T-helper 2 cell (primary cell): ENCODE results near the gene SIT1.

Experiments
- DNase-seq, 5 experiments: peaks; one replicate each; pipeline versions ENCODE4 v3.0.0 to v3.0.0-alpha.2; 2012 to 2022

Gene SIT1

DNA sequence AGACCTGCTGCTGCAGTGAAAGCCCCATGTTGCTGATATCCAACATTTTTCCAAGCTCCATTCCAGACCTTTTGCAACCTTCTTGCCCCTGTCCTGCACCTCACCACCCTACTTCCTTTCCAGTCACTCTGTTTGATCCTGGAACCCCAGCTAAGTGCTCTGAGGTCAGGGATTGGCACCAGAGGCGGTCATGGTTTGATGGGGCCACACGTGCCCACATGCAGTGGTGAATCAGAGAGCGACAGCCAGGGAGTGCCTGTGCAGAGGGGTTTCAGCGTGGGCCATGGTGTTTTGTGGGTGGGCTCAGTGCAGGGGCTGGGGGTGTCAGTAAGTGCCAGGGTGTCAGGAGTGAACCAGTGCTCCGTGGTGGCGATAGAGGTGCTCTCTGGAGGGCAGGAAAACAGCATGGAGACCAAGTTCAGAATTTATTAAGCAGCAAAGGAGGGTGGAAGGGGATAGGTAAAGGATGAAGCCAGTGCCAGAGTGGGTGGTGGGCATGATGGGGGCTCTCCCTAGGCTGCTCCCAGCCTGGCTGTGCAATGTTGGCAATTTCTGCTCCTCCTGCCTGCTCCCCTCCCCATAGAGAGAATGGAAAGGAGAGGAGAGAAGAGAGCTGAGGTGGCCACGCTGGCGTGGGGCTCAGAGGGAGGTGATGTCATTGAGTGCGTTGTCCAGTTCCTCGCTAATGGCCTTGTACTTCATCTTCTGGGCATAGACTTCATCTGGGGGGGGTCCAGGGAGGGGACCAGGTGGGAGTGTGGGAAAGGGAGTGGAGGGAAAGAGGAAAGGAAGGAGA lies 32.0 kb upstream of the SIT1 start:
- DNase-seq = no peak

DNA sequence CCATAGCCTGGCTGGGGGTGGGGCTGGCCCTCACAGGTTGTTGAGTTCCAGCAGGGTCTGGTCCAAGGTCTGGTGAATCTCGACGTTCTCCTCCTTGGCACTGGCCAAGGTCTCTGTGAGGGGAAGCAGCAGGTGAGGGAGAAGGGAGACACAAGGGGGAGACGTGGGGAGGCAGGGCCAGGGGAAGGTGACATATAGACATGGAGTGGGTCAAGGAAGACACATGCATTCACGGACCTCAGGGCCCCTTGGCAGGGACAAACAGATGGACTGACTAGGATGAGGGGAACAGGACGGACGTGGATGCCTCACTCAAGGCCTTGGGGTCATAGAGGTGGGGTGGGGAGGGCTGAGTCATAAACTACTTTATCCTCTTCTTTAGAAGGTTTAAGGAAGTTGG lies 31.3 kb upstream of the SIT1 start:
- no peak for DNase-seq

- DNase-seq = no peak
Observed at GRCh38 chr9:35681341-35682002, 30.7 kb upstream of the SIT1 start.

GRCh38 chr9:35680331-35681105 lies 29.8 kb upstream of the SIT1 start:
- DNase-seq = no peak

GRCh38 chr9:35679766-35680330 lies 29.1 kb upstream of the SIT1 start:
- no peak for DNase-seq

DNA sequence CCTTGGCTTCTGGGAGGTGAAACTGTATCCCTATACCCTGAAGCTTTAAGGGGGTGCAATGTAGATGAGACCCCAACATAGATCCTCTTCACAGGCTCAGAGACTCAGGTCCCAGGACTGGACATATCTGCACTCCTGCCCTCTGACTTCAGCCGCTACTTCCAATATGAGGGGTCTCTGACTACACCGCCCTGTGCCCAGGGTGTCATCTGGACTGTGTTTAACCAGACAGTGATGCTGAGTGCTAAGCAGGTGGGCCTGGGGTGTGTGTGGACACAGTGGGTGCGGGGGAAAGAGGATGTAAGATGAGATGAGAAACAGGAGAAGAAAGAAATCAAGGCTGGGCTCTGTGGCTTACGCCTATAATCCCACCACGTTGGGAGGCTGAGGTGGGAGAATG lies 28.4 kb upstream of the SIT1 start:
- no peak for DNase-seq

DNA sequence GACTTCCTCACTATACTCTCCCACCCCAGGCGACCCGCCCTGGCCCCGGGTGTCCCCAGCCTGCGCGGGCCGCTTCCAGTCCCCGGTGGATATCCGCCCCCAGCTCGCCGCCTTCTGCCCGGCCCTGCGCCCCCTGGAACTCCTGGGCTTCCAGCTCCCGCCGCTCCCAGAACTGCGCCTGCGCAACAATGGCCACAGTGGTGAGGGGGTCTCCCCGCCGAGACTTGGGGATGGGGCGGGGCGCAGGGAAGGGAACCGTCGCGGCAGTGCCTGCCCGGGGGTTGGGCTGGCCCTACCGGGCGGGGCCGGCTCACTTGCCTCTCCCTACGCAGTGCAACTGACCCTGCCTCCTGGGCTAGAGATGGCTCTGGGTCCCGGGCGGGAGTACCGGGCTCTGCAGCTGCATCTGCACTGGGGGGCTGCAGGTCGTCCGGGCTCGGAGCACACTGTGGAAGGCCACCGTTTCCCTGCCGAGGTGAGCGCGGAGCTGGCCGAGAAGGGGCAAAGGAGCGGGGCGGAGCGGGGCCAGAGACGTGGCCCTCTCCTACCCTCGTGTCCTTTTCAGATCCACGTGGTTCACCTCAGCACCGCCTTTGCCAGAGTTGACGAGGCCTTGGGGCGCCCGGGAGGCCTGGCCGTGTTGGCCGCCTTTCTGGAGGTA lies 25.1 kb upstream of the SIT1 start:
- peak in 2 of 5 experiments; percentile 28 to 32 for DNase-seq

GRCh38 chr9:35675204-35675603 lies 24.5 kb upstream of the SIT1 start:
- no peak for DNase-seq

DNA sequence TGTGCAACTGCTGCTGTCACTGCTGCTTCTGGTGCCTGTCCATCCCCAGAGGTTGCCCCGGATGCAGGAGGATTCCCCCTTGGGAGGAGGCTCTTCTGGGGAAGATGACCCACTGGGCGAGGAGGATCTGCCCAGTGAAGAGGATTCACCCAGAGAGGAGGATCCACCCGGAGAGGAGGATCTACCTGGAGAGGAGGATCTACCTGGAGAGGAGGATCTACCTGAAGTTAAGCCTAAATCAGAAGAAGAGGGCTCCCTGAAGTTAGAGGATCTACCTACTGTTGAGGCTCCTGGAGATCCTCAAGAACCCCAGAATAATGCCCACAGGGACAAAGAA lies 23.3 kb upstream of the SIT1 start:
- DNase-seq = no peak

DNA sequence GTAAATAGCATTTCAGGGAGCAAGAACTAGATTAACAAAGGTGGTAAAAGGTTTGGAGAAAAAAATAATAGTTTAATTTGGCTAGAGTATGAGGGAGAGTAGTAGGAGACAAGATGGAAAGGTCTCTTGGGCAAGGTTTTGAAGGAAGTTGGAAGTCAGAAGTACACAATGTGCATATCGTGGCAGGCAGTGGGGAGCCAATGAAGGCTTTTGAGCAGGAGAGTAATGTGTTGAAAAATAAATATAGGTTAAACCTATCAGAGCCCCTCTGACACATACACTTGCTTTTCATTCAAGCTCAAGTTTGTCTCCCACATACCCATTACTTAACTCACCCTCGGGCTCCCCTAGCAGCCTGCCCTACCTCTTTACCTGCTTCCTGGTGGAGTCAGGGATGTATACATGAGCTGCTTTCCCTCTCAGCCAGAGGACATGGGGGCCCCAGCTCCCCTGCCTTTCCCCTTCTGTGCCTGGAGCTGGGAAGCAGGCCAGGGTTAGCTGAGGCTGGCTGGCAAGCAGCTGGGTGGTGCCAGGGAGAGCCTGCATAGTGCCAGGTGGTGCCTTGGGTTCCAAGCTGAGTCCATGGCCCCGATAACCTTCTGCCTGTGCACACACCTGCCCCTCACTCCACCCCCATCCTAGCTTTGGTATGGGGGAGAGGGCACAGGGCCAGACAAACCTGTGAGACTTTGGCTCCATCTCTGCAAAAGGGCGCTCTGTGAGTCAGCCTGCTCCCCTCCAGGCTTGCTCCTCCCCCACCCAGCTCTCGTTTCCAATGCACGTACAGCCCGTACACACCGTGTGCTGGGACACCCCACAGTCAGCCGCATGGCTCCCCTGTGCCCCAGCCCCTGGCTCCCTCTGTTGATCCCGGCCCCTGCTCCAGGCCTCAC lies 22.6 kb upstream of the SIT1 start, which contains the start of gene CA9:
Gene CA9, plus strand, starts transcription at position 797 of the 893 bp plus-strand sequence. Its CDS starts 32 bp downstream, at position 829.
- no peak for DNase-seq

DNA sequence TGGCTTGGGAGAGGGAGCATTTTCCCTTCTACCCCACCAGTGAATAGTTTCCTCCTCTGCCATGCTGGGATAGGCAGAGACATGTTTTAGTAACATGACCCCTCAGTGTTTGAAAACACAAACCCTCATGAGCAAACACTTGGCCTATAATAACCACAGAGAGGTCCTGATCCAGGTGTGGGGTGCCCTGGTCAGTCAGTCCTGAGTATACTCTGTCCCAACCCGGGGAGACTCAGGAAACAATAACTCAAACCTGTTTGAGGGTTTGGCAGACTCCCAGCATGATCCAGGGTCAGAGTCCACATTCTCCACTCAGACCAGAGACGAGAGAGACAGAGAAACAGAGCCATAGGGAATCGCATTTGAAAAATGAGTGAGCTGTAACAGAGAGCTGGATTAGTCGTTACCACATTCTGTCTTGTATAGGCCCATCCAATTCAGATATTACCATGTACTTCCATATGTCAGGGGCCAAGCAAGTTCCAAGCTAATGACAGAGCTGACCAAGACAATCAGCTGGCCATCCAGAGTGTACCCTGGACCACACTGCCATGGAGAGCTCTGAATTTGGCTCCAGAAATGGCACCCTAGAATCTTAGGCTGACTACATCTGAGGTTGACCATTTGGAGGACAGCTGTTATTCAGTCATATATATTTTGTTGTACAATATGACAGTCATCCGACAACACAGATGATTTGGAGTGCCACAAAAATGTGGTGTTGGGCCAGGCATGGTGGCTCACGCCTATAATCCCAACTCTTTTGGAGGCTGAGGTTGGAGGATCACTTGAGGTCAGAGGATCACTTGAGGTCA lies 18.8 kb upstream of the SIT1 start:
- DNase-seq = no peak

GRCh38 chr9:35667939-35668338 lies 17.2 kb upstream of the SIT1 start:
- no peak for DNase-seq

DNA sequence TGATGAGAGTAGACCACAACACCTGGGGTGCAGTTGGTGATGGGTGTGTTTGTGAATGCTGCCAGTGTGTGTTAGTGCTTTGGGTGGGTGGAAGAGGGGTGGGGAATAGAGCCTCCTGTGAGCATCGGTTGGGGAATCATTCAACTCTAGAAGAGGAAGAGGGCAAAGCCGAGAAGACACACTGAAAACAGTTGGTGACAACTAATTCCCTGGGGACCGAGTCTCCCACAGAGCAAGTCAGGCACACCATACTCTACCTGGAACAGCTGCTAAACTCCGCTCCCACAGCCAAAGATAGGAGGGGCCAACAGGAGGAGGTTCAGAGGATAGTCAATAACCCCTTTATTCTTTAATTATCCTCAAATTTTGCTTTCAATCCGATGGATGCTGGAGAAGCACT lies 15.8 kb upstream of the SIT1 start:
- DNase-seq = no peak

- DNase-seq = no peak
Observed at GRCh38 chr9:35666045-35666444, 15.3 kb upstream of the SIT1 start.

- DNase-seq = no peak
Observed at GRCh38 chr9:35665471-35665818, 14.7 kb upstream of the SIT1 start.

DNA sequence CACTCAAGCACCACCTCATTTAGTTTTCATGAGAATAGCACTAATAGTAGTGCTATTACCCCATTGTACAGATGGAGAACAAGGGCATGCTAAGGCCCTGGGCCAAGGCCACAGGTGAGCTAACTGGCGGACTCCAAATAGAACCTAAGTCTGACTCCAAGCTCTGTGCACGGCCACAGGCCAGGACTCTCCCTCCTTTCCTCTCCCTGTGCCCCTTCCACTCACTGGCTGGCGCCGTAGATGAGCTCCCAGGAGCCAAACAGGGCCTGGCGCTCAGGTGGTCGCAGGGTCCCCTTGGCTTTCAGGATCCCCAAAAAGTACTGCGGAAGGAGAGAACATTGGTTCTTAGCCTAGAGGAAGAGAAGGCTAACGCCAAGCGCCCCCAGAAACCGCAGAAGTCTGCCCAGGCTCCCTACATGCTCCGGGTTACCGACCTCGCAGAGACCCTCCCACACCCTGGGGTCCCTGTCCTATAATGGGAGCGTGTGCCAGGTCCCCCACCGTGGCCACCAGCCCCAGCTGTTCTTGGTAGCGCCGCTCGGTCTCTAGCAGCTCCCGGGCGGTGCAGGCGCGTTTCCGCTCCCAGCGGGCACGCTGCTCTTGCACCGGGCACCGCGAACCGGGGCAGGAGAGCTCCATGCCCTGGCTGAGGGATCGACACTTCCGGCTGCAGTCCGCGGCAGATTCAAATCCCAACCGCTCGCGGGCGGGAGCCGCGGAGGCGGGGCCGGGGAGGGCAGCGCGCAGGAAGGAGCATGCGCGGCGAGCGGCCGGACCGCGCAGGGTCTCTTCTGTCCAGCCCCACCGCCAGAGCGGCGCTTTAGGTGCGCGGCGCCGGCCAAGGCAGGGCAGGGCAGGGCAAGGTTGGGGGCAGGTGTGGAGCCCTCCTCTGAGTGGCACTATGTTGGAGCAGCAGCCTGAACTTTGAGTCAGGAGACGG lies 14.1 kb upstream of the SIT1 start, which contains the start of gene ARHGEF39:
Gene ARHGEF39, minus strand, starts transcription at position 665 of the 940 bp plus-strand sequence. Its CDS starts 26 bp downstream, at position 639.
- DNase-seq = peak; percentile 45 to 83 (median 57)

DNA sequence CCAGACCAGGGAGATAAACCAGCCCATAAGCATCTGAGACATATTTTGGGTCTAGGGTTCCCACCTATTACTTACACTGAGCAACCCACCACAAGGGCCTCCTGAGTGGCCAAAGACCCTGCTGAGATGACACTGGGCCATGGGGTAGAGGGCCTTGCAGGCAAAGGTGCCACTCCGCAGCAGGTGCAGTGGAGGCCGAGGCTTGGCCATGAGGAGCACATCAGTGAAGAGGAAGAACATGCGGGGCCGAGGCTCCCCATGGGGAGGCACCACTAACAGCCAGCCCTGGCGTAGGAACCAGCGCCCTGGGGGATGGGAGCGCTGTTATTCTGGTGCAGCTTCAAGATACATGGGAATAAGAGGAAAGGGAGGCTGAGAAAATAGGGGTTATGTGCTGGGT lies 11.7 kb upstream of the SIT1 start:
- no peak for DNase-seq

GRCh38 chr9:35661756-35662350 lies 11.1 kb upstream of the SIT1 start:
- DNase-seq = peak in 3 of 5 experiments; percentile 31 to 80 (median 65)

GRCh38 chr9:35660966-35661415 lies 10.3 kb upstream of the SIT1 start:
- no peak for DNase-seq
